A549 (cell line): ENCODE results near the gene CDK10. TPM values are rescaled to one million over a fixed set of nuclear protein-coding genes. Genes with fewer than 3 reads are reported as not detected.

Source experiments
- ATAC-seq, 2 experiments: fragments of 200-7000 bp in 1 of 2; fragments of >200 bp in 1 of 2; cut with Nextera tagmentation in 1 of 2; cut with Tn5 transposase in 1 of 2; 3 replicates each; pipeline versions ENCODE4 v1.8.0 to v1.9.1; 2018 to 2020; ENCODE audit warnings: mild to moderate bottlenecking in 1 of 2, moderate library complexity in 1 of 2
- CTCF ChIA-PET: fragments of 300-600 bp; sonication (Branson Sonifier 250); formaldehyde crosslinking; extraction: SDS; loops from one replicate; lab custom pipeline; 2021; ENCODE audit warnings: antibody characterized with exemption, inconsistent platforms; lab: Yijun Ruan, JAX
- POLR2A ChIA-PET: fragments of 350-600 bp; formaldehyde crosslinking; extraction: SDS; loops from one replicate; lab custom pipeline; 2021; ENCODE audit warnings: antibody characterized with exemption, inconsistent platforms; lab: Yijun Ruan, JAX
- DNase-seq, 2 experiments: peaks; one replicate each; pipeline versions ENCODE4 v3.0.0 to v3.0.0-alpha.2; 2011 to 2016; ENCODE audit warnings: low read depth in 1 of 2, low spot score in 1 of 2
- FAIRE-seq: peaks from 2 replicates; lab custom pipeline; 2011; peaks lifted over from hg19 to GRCh38; lab: Jason Lieb, UNC
- H3K27ac ChIP-seq, 2 experiments: fragments of >200 bp; sonication (Bioruptor Twin); formaldehyde crosslinking; 3 replicates each; pipeline ENCODE4 v1.5.1; 2016 to 2017
- H3K4me1 ChIP-seq: fragments of >200 bp; sonication (Bioruptor Twin); formaldehyde crosslinking; 3 replicates; pipeline ENCODE4 v1.6.1; 2016
- H3K4me2 ChIP-seq: fragments of >200 bp; sonication (Bioruptor Twin); formaldehyde crosslinking; 3 replicates; pipeline ENCODE4 v1.6.1; 2016
- H3K4me3 ChIP-seq: fragments of >200 bp; sonication (Bioruptor Twin); formaldehyde crosslinking; 3 replicates; pipeline ENCODE4 v1.5.1; 2016
- H3K9me3 ChIP-seq: fragments of >200 bp; sonication (Bioruptor Twin); formaldehyde crosslinking; 3 replicates; pipeline ENCODE4 v1.6.1; 2016
- ATOH8 ChIP-seq: fragments of 250-450 bp; sonication (Bioruptor Pico); IDR thresholded peaks from 2 replicates; pipeline ENCODE4 v1.5.0; 2020; ENCODE audit warnings: low read depth, mild to moderate bottlenecking, moderate library complexity
- BCL3 ChIP-seq: fragments of >200 bp; sonication (Bioruptor Twin); formaldehyde crosslinking; IDR thresholded peaks from 3 replicates; pipeline ENCODE4 v1.6.1; 2016
- BHLHE40 ChIP-seq: IDR thresholded peaks from 2 replicates; pipeline ENCODE4 v1.6.1; 2012; ENCODE audit warnings: low read depth, low read length, inconsistent platforms
- CBX2 ChIP-seq: fragments of 200-600 bp; sonication (generic); IDR thresholded peaks from 2 replicates; pipeline ENCODE4 v1.6.1; 2016; ENCODE audit warnings: low read depth, mild to moderate bottlenecking, borderline replicate concordance
- CEBPB ChIP-seq, 2 experiments: fragments of >200 bp in 1 of 2; sonication (Bioruptor Twin) in 1 of 2; formaldehyde crosslinking in 1 of 2; IDR thresholded peaks; 2 replicates each; pipeline ENCODE4 v1.6.1; 2012 to 2016
- CHD2 ChIP-seq: fragments of 150-350 bp; IDR thresholded peaks from 2 replicates; pipeline ENCODE4 v1.6.1; 2014; ENCODE audit warnings: low read length; ENCODE audit not compliant: partially characterized antibody
- CTCF ChIP-seq: fragments of >200 bp; sonication (Bioruptor Twin); formaldehyde crosslinking; IDR thresholded peaks from 3 replicates; pipeline ENCODE4 v1.5.1; 2016
- E2F6 ChIP-seq: IDR thresholded peaks from 2 replicates; pipeline ENCODE4 v1.6.1; 2012; ENCODE audit warnings: low read depth, borderline replicate concordance
- EHF ChIP-seq: fragments of 250-450 bp; sonication (Bioruptor Pico); IDR thresholded peaks from 2 replicates; pipeline ENCODE4 v1.5.0; 2020; ENCODE audit warnings: mild to moderate bottlenecking
- EHMT2 ChIP-seq: fragments of 200-600 bp; sonication (generic); IDR thresholded peaks from 2 replicates; pipeline ENCODE4 v1.6.1; 2016; ENCODE audit warnings: antibody characterized with exemption, low read depth, mild to moderate bottlenecking, moderate library complexity
- ELK1 ChIP-seq: fragments of 150-350 bp; IDR thresholded peaks from 2 replicates; pipeline ENCODE4 v1.6.1; 2014; ENCODE audit warnings: low read depth, mild to moderate bottlenecking, low read length
- EP300 ChIP-seq, 2 experiments: fragments of >200 bp; sonication (Bioruptor Twin); formaldehyde crosslinking; IDR thresholded peaks; 2 replicates in 1 of 2; 3 replicates in 1 of 2; pipeline ENCODE4 v1.6.1; 2016 to 2017
- ESRRA ChIP-seq: fragments of 150-350 bp; IDR thresholded peaks from 2 replicates; pipeline ENCODE4 v1.6.1; 2014; ENCODE audit warnings: mild to moderate bottlenecking, low read length, borderline replicate concordance
- FOSB ChIP-seq: fragments of 250-450 bp; sonication (Bioruptor Pico); IDR thresholded peaks from 2 replicates; pipeline ENCODE4 v1.5.0; 2020; ENCODE audit warnings: mild to moderate bottlenecking, moderate library complexity
- FOSL2 ChIP-seq, 2 experiments: fragments of 450-650 bp in 1 of 2; fragments of >200 bp in 1 of 2; sonication (Bioruptor Twin) in 1 of 2; formaldehyde crosslinking; IDR thresholded peaks; 2 replicates each; pipeline versions ENCODE4 v1.5.0 to v1.6.1; 2016 to 2020; ENCODE audit warnings: mild to moderate bottlenecking in 1 of 2, moderate library complexity in 1 of 2
- FOXS1 ChIP-seq: fragments of 250-450 bp; sonication (Bioruptor Pico); IDR thresholded peaks from 2 replicates; pipeline ENCODE4 v1.5.0; 2020; ENCODE audit warnings: mild to moderate bottlenecking, moderate library complexity
- GATA3 ChIP-seq: IDR thresholded peaks from 2 replicates; pipeline ENCODE4 v1.6.1; 2012; ENCODE audit warnings: borderline replicate concordance
- HES2 ChIP-seq: fragments of >200 bp; sonication (Bioruptor Twin); formaldehyde crosslinking; IDR thresholded peaks from 2 replicates; pipeline ENCODE4 v1.6.1; 2016
- HEYL ChIP-seq: fragments of 250-450 bp; sonication (Bioruptor Pico); IDR thresholded peaks from 2 replicates; pipeline ENCODE4 v1.8.0; 2021; ENCODE audit warnings: mild to moderate bottlenecking, moderate library complexity
- HMGXB4 ChIP-seq: fragments of 250-450 bp; sonication (Bioruptor Pico); IDR thresholded peaks from 2 replicates; pipeline ENCODE4 v1.5.0; 2021; ENCODE audit warnings: mild to moderate bottlenecking, moderate library complexity, borderline replicate concordance
- HOXB13 ChIP-seq: fragments of 250-450 bp; sonication (Bioruptor Pico); IDR thresholded peaks from 2 replicates; pipeline ENCODE4 v1.5.0; 2020; ENCODE audit warnings: low read depth, mild to moderate bottlenecking, moderate library complexity
- JUN ChIP-seq, 2 experiments: fragments of >200 bp; sonication (Bioruptor Twin); formaldehyde crosslinking; IDR thresholded peaks; 2 replicates in 1 of 2; 3 replicates in 1 of 2; pipeline ENCODE4 v1.6.1; 2016 to 2017
- JUNB ChIP-seq: fragments of >200 bp; sonication (Bioruptor Twin); formaldehyde crosslinking; IDR thresholded peaks from 2 replicates; pipeline ENCODE4 v1.6.1; 2016
- KDM1A ChIP-seq: fragments of 200-600 bp; sonication (generic); IDR thresholded peaks from 2 replicates; pipeline ENCODE4 v1.6.1; 2016; ENCODE audit warnings: low read depth, mild to moderate bottlenecking
- MAX ChIP-seq: IDR thresholded peaks from 2 replicates; pipeline ENCODE4 v1.6.1; 2012
- MAZ ChIP-seq: fragments of 150-350 bp; IDR thresholded peaks from 2 replicates; pipeline ENCODE4 v1.6.1; 2014; ENCODE audit warnings: antibody characterized with exemption, low read depth, low read length, borderline replicate concordance
- NPAS2 ChIP-seq: fragments of 250-450 bp; sonication (Bioruptor Pico); IDR thresholded peaks from 2 replicates; pipeline ENCODE4 v1.8.0; 2022; ENCODE audit warnings: mild to moderate bottlenecking, moderate library complexity, borderline replicate concordance
- NR3C1 ChIP-seq: fragments of >200 bp; sonication (Bioruptor Twin); formaldehyde crosslinking; IDR thresholded peaks from 3 replicates; pipeline ENCODE4 v1.6.1; 2017
- POLR2AphosphoS2 ChIP-seq: conservative IDR thresholded peaks from 2 replicates; pipeline ENCODE4 v1.6.1; 2012; ENCODE audit warnings: low read length, improper control_type of control experiment, inconsistent platforms
- RAD21 ChIP-seq, 2 experiments: fragments of >200 bp in 1 of 2; sonication (Bioruptor Twin) in 1 of 2; formaldehyde crosslinking in 1 of 2; IDR thresholded peaks in 1 of 2; conservative IDR thresholded peaks in 1 of 2; 2 replicates in 1 of 2; 3 replicates in 1 of 2; pipeline ENCODE4 v1.6.1; 2012 to 2018; ENCODE audit warnings: inconsistent platforms in 1 of 2
- RARB ChIP-seq: fragments of 250-450 bp; sonication (Bioruptor Pico); IDR thresholded peaks from 2 replicates; pipeline ENCODE4 v1.8.0; 2021; ENCODE audit warnings: mild to moderate bottlenecking, moderate library complexity
- ZC3H11A ChIP-seq: fragments of 450-650 bp; IDR thresholded peaks from 2 replicates; pipeline ENCODE4 v1.6.1; 2014; ENCODE audit warnings: antibody characterized with exemption, mild to moderate bottlenecking
- ZSCAN20 ChIP-seq: fragments of 250-450 bp; sonication (Bioruptor Pico); IDR thresholded peaks from 2 replicates; pipeline ENCODE4 v1.8.0; 2022; ENCODE audit warnings: mild to moderate bottlenecking, moderate library complexity
- WGBS: methylation state at CpG from one replicate; pipeline ENCODE4 v1.1.6; 2017; ENCODE audit errors: missing lambda C conversion rate; 5-methylcytosine and 5-hydroxymethylcytosine counted together
- polyA plus RNA-seq, 4 experiments: library from polyadenylated mRNA; depleted of rRNA in 3 of 4; stranded (reverse); fragments of >200 nt; fragmentation: RNase III in 1 of 4; extraction: RNeasy Plus Mini Kit Qiagen cat#74134 plus additional on column Dnase treatment in 1 of 4; gene quantifications; 2 replicates in 3 of 4; 3 replicates in 1 of 4; pipeline ENCODE4 v1.2.3, GENCODE V29; 2011 to 2017

CDK10 gene
- polyA plus RNA-seq, 2 of the 4 experiments (the other 2 are of a cell fraction), result 35.9 to 55.3 TPM

- ChIA-PET CTCF (interaction anchor here (0.6 to 4.3 kb wide), 41 partner anchors 9 to 250 kb away, joined by 3 to 33 read pairs (median 6); partner anchors contain the start of genes CDK10, CPNE7 and SPIRE2), POLR2A (interaction anchor here (0.6 to 2.6 kb wide), 4 partner anchors 13 to 131 kb away, joined by 3 to 24 read pairs (median 4); partner anchors contain the start of genes CDK10, CHMP1A and SPATA33)
- no peaks in the 10 kb centered on the region for H3K9me3 ChIP-seq
- H3K27ac ChIP-seq, result peak overlapping the region; percentile 82 to 92
- DNase-seq (peak; percentile 93 to 99), FAIRE-seq (no peak), ATAC-seq (peak; percentile 49 to 76)
- peak overlapping the region; percentile 69 for H3K4me3 ChIP-seq
- H3K4me1 ChIP-seq, result peaks cover 12% of the 10 kb centered on the region
- peak overlapping the region; percentile 98 for H3K4me2 ChIP-seq
- under 1% methylated on average over 23 of the region's 30 CpGs for WGBS
- TF ChIP-seq FOSB (CRISPR knock-in tag) (no peak), HEYL (CRISPR knock-in tag) (no peak), ZC3H11A (no peak), HES2 (no peak), CHD2 (no peak), ZSCAN20 (no peak), GATA3 (no peak), EP300 (IDR thresholded peaks at IDR 0.05) (no peak), RAD21 (conservative IDR thresholded peaks at IDR 0.05 in 1 of 2, IDR thresholded peaks at IDR 0.05 in 1 of 2) (peak; percentile 63 to 71), CBX2 (no peak), ELK1 (no peak), MAZ (0 out of 2 replicates have a peak, but pooled peaks have one; percentile 27), EHF (CRISPR knock-in tag) (no peak), ESRRA (no peak), BHLHE40 (peak; percentile 71; the same call in 1 of the 2 replicates), HMGXB4 (CRISPR knock-in tag) (no peak), POLR2AphosphoS2 (no peak), JUN (IDR thresholded peaks at IDR 0.05) (peak in 1 of 2 experiments; percentile 19; a peak in 1 of 5 replicates), KDM1A (no peak), HOXB13 (no peak), FOSL2 (IDR thresholded peaks at IDR 0.05) (no peak), FOSL2 (CRISPR knock-in tag; IDR thresholded peaks at IDR 0.05) (peak; percentile 93), FOXS1 (CRISPR knock-in tag) (no peak), MAX (peak; percentile 92), JUNB (no peak), NPAS2 (no peak), E2F6 (0 out of 2 replicates have a peak, but pooled peaks have one; percentile 30), CEBPB (IDR thresholded peaks at IDR 0.05) (no peak), RARB (CRISPR knock-in tag) (no peak), ATOH8 (no peak), CTCF (peak; percentile 69), NR3C1 (no peak), BCL3 (no peak), EHMT2 (no peak)
Measured at GRCh38 chr16:89700100-89700648, 13.7 kb downstream of the CDK10 start.
